ENCODE results near the gene STX3.

DNA sequence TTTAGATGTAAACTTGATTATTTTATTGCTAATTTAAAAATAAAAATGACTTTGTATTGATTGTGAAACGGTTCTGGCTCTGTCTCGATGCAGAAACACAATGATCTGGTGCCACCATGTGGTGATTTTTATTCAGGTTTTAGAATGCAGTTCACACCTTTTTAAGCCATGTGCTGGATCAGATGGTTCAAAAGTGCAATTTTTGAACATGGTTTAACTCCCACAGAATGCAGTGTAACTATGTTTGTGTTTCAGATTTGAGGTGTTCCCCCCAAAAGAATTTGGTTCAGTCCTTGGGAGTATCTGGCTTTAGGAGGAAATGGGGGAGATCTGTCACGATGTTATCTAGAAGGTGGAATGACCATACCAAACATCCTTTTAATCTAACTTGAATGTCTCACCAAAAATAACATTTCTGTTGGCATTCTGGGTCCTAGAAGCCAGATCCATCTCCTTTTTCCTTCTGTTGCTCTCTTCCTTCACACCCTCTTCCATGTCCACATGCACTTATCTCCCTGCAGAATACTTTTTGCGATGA lies 47.5 kb downstream of the STX3 start:
- TF ChIP-seq, protein P1, sequence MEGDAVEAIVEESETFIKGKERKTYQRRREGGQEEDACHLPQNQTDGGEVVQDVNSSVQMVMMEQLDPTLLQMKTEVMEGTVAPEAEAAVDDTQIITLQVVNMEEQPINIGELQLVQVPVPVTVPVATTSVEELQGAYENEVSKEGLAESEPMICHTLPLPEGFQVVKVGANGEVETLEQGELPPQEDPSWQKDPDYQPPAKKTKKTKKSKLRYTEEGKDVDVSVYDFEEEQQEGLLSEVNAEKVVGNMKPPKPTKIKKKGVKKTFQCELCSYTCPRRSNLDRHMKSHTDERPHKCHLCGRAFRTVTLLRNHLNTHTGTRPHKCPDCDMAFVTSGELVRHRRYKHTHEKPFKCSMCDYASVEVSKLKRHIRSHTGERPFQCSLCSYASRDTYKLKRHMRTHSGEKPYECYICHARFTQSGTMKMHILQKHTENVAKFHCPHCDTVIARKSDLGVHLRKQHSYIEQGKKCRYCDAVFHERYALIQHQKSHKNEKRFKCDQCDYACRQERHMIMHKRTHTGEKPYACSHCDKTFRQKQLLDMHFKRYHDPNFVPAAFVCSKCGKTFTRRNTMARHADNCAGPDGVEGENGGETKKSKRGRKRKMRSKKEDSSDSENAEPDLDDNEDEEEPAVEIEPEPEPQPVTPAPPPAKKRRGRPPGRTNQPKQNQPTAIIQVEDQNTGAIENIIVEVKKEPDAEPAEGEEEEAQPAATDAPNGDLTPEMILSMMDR (IDR thresholded peaks at IDR 0.05; ENCODE audit: poor library complexity, severe bottlenecking): peak; percentile 90
- TF ChIP-seq POLR2AphosphoS5 (IDR thresholded peaks at IDR 0.05): no peak

Measured in neural cell (in vitro differentiated cells).